ENCODE measurements around the gene SLC7A8.

GRCh38 chr14:23207146-23207540 is 23.7 kb upstream of the SLC7A8 start:
- TF ChIP-seq CTCF (IDR thresholded peaks at IDR 0.05): no peak
- no peak for TF ChIP-seq POLR2A (IDR thresholded peaks at IDR 0.05)
- no peak for TF ChIP-seq POLR2AphosphoS5 (IDR thresholded peaks at IDR 0.05)

Measured in breast epithelium (tissue), 3 donors.